ENCODE results near the gene LEMD3.

Gene LEMD3

DNA sequence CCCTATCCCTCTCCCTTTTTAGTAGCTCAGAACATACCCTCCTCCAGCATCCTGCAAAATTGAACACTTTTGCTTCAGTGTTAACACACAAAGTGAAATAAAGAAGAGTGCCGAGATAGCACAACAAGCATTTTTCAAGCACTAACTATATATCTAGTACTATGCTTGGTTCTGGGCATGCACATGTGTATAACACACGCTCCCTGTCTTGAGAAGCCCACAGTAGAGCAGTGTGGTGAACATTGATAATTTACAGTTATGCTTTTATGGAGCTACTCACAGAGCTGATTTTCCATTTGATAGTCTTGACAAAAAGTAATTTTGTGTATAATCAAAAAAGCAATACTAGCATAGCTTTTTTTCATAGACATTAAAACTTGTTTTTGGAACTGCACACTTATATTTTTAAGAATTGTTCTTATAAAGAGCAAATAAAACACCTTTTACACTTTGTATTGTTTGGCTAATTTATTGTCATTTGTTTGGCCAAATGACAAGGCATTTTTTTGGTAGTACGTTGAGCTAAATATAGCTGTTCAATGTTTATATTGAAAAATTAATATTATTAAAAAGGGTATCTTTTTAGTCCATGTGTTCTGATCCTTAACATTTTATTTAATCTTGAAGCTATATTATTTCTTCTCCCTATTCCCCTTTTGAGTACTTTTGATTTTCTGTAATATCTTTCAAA, 39.7 kb downstream of the LEMD3 start:
- no peak for DNase-seq

DNA sequence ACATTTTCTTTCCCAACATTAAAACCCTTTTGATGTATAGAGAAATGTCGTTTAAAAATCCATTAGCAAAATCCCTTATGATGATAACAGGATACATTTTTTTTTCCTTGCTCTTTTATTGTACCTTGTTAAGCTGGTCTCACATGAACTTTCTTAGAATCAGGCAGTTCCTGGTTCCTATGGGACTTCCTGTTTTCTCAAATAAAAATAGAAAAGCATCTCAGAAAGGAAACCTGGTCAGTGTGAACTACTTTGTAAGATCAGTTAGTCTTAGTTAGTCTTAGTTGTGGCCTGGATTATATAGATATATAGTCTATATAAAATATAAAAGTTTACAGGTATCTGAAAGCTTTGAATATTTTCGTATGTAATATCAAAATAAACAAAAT, 40.3 kb downstream of the LEMD3 start:
- no peak for DNase-seq

DNA sequence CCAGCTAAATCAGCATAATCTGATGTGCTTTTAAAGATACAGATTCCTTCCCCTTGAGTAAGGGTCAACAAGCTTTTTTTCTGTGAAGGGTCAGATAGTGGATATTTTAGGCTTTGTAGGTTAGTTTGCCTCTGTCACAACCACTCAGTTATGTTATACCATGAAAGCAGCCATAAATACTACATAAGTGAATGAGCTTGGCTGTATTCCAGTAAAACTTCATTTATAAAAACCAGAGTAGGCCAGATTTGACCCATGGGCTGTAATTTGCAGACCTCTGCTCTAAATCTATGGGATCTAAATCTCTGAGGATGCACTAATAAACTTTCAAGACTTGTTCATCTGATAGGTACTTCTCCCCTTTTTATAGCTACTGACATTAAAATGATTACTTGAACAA, 47.7 kb downstream of the LEMD3 start:
- DNase-seq: no peak

DNA sequence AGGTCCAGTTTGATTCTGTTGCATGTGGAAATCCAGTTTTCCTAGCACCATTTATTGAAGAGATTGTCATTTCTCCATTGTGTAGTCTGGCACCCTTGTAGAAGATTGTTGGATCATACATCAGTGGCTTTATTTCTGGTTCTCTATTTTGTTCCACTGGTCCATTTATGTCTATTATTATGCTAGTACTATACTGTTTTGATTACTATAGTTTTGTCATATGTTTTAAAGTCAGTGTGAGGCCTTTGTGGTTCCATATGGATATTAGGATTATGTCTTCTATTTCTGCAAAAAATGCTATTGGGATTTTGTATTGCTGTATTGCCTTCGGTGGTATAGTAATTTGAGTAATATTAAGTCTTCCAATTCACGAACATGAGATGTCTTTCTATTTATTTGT, 51.4 kb downstream of the LEMD3 start:
- no peak for DNase-seq

DNA sequence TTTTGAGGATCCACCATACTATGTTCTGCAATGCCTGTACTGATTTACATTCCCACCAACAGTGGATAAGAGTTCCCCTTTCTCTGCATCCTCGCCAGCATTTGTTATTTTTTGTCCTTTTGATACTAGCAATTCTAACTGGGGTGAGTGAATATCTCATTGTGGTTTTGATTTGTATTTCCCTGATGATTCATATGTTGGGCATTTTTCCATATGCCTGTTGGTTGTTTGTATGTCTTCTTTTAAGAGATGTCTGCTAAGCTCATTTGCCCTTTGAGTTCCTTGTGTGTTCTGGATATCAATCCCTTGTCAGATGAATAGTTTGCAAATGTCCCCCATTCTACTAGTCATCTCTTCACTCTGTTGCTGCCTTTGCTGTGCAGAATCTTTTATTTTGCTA, 60.1 kb downstream of the LEMD3 start:
- no peak for DNase-seq

DNA sequence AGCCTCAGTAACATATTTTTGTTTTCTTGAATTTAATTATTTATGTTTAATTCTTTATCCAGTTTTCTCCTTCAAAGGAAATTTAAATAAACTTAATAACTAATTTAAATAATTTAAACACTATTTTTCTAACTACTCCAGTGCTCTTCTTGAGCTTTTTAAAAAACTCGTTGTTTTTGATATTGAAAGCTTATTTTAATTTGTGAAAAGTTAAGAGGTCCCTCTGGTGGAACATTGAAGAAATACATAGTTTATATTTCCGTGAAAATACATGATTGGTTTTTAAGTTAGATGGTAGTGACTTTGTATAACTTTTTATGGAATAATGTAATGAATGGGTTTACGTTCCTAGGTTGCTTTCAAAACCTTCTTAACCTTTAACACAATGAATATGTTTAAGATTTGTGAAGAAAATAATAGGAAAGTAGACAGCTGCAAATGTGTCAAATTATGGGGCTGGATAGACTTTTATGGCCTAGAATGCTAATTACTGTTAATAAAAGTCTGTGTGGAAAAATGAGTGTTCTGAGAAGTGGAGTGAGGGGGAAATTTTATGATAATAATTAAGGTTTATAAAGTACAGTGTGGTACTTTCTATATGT, 63.2 kb downstream of the LEMD3 start:
- no peak for DNase-seq

DNA sequence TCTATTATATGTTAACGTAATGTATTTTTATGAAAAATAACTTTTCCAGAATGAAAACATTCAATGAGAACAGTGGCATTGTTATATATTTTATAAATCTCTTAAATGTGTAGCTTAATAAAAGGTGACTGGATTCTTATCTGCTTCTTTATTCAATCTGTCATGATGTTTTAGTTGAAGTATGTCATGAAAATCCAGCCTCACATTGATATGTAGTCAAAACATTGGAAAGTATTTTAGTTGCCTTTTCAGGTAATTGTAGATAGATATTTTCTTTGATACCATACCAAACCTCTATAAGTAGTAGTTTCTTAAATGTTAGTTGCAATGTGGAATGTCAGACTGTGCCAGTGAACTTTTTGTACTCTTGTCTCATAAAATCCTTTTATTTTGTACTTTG, 67.8 kb downstream of the LEMD3 start:
- DNase-seq: no peak

DNA sequence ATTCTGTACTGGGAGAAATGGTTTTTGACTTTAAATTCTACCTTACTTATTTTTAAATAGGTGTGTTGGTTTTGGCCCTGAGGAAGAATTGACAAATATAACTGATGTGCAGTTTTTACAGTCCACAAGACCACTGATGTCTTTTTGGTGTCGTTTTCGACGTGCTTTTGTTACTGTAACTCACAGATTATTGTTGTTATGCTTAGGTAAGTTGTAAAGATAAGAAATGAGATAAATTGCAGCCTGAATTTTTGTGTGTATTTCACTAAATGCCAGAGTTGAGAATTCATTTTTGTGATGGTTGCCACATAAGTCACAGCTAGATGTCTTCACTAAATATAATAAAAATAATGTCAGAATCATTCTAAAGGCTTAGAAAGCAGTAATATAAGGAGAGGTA, 69.2 kb downstream of the LEMD3 start:
- DNase-seq: no peak

DNA sequence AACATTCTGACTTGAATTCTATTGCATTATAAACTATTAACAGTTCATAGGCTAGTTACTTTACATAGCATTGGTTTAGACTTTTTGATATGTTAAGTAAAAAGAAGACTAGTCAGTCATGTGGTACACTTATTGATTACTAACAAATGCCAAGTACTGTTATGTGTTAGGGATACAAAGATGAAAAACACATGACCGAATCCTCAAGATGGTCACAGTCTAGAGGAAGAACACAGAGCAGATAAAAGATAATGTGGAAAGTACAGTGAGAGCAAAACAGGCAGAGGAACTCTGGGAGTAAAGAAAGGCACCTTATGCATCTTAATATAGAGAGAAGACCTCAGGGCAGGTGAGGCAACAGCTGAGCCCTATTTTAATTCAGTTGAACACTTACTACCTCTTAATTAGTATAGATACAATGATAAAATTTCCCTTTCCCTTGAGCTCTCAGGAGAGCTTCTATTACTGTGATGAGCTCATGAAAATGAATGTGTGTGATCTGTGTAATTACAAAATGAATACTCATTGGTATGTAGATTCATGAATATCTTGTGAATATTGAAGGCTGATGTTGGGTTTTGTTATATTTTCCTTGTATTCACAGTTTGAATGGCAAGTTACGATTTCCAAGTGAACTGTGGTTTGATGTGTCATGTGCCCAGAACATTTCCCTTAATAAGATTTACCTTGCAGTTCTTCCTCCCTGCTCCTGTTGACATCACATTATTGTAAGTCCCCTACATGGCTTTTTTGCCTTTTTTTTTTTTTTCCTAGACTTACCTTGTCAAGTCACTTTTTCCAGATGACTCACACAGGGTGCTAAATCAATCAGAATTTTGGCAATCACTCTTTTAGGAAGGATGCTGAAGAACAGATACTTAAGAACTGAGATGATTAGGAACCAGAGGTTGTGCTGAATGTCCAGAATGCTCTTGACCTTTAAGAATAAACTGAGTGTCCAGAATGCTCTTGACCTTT, 79.6 kb downstream of the LEMD3 start:
- DNase-seq: no peak

DNA sequence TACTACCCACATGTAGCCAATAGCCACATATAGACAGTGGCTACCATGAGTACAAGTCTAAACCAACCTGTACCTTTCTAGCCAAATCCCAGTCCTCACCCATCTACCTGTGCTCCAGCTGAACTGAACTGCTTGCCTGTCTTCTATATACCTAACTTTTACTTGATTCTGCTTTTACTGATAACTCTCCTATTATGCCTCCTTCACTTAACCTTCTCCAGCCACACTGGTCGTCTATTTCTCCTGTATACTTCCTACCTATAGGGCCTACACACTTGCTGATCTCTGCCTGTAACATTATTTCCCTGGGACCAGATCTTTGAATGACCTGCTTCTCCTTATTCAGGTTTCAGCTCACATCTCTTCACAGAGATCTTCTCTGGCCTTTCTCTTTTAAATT, 83.1 kb downstream of the LEMD3 start:
- DNase-seq: no peak

DNA sequence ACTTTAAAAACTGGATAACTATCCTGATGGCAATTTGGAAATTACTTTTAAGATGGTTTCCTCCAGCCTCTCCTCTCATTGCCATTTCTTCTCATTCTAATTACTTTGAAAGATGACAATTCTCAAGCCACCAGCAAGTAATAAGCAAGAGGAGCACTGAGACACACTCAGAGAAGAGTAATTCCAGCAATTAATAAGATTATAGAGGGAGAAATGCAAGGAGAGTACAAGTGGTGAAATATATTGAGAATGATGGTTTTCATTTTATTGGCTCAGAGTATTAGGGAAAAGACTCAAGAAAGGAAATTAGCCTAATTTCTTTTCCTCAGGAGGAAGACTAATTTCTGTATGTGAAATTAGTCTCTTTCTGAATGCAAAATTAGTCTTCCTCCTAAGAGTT, 88.6 kb downstream of the LEMD3 start:
- DNase-seq: no peak

DNA sequence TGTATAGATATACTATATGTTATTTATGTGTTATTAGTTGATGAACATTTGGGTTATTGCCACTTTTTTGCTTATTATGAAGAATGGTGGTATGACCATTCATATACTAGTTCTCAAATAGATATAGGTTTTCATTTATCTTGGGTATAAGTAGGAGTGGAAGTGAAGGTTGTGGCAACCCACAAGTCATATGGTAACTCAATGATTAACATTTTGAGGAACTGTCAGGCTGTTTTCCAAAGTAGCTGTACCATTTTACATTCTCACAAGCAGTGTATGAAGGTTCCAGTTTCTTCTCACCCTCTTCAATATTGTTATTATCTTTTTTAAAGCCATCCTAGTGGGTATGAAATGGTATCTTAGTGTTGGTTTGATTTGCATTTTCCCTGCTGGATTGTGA, 90.1 kb downstream of the LEMD3 start:
- DNase-seq: no peak

DNA sequence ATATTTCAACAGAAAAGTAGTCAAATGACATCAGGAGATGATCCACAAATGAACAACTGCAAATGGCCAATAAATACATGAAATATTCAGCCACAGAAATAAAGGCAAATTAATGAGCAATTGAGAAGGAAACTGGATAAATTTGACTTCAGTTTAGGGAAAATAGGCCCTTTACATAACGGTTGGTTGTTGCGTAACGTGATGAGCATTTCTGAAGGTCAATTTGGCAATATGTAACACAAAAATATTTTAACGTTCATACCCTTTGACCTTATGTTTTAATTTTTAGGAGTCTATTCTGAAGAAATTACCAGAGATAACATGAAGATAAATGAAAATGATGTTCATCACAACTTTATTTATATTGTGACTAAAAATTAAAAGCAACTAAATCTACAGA, 94.4 kb downstream of the LEMD3 start:
- DNase-seq: no peak

DNA sequence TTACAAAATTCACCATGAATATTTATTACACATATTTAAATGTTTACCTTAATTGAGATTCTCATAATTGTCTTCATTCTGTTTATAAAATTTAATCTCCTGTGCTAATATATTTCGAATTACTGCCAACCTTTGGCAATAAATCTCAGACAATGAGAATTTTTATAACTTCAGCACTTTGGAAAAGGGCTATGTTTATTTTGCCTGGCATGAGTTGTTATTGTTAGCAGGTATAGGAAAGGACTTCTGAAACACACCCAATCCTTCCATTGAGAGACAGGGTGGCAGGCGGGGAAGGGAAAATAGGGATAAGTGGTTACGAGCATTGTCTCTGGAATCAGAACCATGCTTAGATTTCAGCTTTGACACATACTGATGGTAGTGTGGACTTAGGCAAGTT, 97.0 kb downstream of the LEMD3 start:
- no peak for DNase-seq

DNA sequence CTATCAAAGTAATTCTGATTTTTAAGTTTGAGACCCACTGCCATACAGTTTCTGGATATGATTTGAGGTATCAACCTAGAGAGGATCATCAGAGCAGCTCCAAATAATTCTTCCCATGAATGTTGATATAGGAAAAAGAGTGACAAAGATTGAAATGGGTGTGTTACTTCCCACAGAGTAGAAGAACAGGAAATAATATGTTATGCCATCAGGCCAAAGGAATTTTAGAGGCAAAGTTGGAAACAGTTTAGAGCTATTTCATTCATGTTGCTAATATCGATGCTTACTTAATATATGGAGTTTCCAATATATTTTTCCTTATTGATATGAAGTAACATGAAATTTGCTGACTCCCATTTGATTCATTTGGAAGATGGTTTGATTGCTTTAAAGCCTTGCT, 100.2 kb downstream of the LEMD3 start:
- DNase-seq: no peak

DNA sequence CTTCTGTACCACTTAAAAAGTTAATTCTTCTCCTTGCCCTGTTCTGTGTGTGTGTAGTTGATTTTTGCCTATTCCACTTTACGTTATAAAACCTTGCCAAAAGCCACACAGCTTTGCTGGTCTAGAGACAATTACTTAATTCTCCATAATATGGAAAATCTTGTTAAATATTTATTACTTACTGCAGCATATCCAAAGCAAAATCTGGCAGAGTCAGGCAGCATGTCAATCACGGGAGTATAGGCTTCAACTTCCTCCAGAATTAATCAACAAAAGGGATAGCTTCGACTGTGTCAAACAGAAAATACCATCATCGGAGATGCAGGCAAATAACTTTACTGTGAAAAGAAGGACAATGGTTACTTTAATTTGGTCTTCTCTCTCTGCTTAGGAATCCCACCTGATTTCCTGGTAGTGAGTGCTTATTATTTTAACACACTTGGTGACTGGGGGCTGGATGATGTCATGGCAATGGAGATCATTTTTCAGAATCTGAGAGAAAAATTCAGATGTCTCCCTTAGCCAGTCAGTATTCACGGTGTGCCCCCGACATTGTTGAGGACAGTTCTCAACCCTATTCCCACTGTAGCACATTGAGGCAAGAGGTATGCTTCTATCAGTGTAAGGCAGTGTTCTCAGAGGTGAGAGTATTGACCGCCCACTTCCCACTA, 105.4 kb downstream of the LEMD3 start:
- no peak for DNase-seq

DNA sequence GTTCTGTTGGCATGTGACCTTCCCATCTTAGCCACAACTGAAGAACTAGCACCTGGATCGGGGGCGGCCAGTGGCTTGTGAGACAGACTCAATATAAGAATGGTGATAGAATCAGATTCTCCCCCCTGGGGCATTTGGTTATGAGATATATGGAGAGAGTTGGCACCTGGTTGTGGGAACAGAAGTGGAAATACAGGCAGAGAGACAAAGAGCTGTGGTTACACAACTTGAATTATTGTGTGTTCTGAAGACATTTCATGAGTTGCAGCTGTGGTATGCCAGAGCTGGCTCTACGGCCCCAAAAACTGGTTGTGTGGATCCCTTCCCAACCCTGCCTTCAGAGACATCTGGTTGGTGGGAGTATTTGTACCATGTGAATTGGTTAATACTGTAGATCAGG, 106.2 kb downstream of the LEMD3 start:
- DNase-seq: no peak

DNA sequence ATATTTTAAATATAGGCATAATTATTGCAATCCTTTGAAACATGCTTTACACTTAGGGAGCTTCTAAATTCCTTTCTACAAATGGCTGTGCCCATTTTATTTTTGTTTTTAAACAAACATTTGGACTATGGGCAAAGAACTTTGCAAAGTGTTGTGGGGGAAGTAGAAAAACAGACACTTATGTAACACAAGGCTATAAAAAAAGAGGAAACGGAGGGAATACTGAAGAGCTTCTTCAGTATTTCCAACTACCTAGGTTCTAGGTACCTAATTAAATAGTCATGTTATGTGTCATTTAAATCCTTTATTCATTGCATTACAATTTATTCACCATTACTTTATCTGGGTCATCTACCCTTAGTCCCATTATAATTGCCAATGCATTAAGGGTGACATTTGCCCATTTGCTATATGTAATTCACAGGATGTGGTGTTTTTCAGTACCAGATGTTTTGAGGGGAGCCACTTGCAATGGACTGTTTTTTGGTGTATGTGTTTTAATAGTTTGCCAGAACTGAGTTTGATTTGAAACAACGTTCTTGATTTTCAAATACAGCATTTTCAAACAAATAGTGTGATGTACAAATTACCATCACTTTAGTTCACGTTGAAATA, 107.6 kb downstream of the LEMD3 start:
- no peak for DNase-seq

DNA sequence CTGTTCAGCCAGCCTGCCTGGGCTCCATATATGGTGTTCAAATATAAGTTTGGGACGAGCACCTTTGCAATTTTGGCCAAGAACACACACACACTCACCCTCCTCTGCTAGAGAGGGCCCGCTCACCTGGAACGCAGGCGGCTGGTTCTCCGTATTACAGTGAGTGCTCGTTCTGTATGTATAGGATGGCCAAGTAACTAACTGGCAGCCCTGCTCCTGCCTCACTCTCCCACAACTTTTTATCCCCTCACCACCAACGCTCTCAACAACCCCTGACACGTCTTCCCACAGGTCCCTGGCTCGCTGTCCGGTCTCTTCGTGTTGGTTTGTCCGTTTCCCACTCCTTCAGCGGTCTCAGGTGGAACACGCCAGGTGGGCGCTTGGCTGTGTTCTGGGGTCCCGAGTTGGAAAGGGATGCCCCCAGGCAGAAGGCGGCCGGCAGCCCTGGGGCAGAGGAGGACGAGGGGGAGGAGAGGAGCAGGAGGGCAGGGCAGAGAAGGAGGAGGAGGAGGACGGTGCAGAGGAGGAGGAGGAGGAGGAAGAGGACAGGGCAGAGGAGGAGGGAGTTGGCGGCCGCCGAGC, 108.7 kb downstream of the LEMD3 start:
- no peak for DNase-seq

DNA sequence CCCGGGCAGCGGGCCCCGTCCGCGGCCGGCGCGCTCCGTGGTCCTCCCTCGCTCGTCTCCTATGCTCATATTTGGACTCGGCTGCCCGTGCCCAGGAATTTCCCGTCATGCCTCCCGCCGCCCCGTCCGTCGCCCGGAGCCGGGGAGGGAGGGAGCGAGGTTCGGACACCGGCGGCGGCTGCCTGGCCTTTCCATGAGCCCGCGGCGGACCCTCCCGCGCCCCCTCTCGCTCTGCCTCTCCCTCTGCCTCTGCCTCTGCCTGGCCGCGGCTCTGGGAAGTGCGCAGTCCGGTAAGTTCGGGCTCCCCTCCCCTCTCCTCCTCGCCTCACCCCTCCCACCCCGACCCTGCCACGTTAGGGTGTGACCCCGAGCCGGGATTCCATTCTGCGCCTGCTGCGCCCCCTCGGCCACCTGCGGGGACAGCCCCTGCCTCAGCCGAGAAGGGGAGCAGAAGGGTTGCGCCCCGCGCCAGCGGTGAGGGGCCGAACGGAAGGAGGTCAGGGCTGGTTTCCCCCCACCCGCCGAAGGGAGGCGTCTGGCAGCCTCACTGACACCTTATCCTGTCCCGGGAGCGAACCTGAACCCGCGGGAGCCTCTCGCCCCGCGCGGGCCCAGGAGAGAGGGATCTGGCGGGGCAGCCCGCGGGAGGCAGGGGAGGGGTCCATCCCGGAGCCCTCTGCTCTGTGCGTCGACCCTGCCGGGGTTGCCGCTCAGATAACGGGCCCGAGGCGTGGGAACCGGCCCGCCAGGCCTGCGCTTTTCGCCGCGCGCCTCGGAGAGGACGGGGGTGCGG, 109.4 kb downstream of the LEMD3 start, which contains the start of gene MSRB3:
Gene MSRB3 (plus strand): TSS at position 108 of the 793 bp plus-strand sequence. CDS start 29,897 bp downstream, outside the sequence.
- DNase-seq: no peak

DNA sequence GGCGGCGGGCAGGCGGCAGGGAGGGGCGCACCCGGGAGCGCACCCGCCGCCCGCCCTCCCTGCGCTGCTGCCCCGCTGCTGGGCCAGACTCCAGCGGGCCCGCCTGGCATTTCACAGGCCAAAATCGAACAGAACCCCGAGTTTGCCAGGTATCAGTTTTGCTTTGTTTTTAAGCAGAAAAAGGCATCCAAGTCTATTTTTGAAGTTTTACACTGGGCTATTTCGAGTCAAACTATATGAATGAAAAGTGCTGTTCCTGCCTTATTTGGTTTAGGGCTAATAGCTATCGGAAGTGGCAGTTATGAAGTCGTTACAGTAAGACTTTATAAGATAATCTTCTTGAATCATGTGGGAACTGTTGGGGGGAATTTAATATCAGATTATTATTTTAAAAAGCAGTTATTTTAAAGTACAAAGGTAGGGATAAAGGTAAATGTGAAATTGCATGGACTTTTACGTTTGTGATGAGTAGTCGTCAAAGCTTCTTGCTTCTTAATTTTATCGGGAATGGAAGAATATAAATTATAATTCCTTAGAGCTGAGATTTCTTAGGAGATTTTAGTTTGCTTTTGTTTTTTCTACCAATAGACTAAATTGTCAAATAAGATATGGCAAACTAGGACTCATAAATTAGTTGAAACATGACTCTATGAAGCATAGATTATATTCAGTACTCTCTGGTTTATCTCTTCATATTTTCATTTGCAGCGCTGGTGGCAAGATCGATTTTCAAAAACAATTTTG, 110.2 kb downstream of the LEMD3 start:
- no peak for DNase-seq
